ENCODE measurements around the gene DLGAP1. TPM values are rescaled to one million over a fixed set of nuclear protein-coding genes. Genes with fewer than 3 reads are reported as not detected.

DLGAP1 gene
- total RNA-seq, 6 experiments from 2014 or later, result 0.19 to 1.3 (median 0.62) TPM

- no peak for DNase-seq
- Mint-ChIP-seq H3K27ac (0 out of 2 replicates have a peak overlapping the region, but pooled peaks have one; percentile 60), H3K4me1 (ENCODE audit: low read depth) (peaks cover 35% of the 10 kb centered on the region), H3K4me3 (no peak overlapping the region), H3K36me3 (ENCODE audit: low read depth) (peaks cover 8% of the 10 kb centered on the region), H3K9me3 (peaks cover 4% of the 10 kb centered on the region), H3K27me3 (ENCODE audit: insufficient read depth) (peaks cover 4% of the 10 kb centered on the region)
- TF ChIP-seq CTCF (IDR thresholded peaks at IDR 0.05), result no peak
Measured at GRCh38 chr18:3466872-3467271, 988.2 kb downstream of the DLGAP1 start.

- Mint-ChIP-seq H3K27me3 (ENCODE audit: insufficient read depth) (peaks cover 4% of the 10 kb centered on the region), H3K36me3 (ENCODE audit: low read depth) (peaks cover 17% of the 10 kb centered on the region), H3K4me1 (ENCODE audit: low read depth) (peaks cover 37% of the 10 kb centered on the region), H3K4me3 (peak overlapping the region; percentile 47), H3K27ac (peak overlapping the region; percentile 60), H3K9me3 (peaks cover 13% of the 10 kb centered on the region)
- DNase-seq, result peak; percentile 72
- no peak for TF ChIP-seq CTCF (IDR thresholded peaks at IDR 0.05)
Measured at GRCh38 chr18:3466045-3466444, 989.1 kb downstream of the DLGAP1 start.

GRCh38 chr18:3463051-3463450, 992.1 kb downstream of the DLGAP1 start:
- no peak for TF ChIP-seq CTCF (IDR thresholded peaks at IDR 0.05)
- Mint-ChIP-seq H3K27ac (peak overlapping the region; percentile 59), H3K36me3 (ENCODE audit: low read depth) (peaks cover 42% of the 10 kb centered on the region), H3K27me3 (ENCODE audit: insufficient read depth) (peaks cover 4% of the 10 kb centered on the region), H3K4me1 (ENCODE audit: low read depth) (peaks cover 60% of the 10 kb centered on the region), H3K9me3 (peaks cover 20% of the 10 kb centered on the region), H3K4me3 (peak overlapping the region; percentile 8; the same call in 1 of the 2 replicates)
- peak; percentile 43 for DNase-seq

- H3K4me3 Mint-ChIP-seq, result 0 out of 2 replicates have a peak overlapping the region, but pooled peaks have one; percentile 24
- H3K36me3 Mint-ChIP-seq (ENCODE audit: low read depth), result peaks cover 55% of the 10 kb centered on the region
- peak overlapping the region; percentile 6; the same call in 1 of the 2 replicates for H3K27ac Mint-ChIP-seq
Measured at GRCh38 chr18:3461704-3462103, 993.4 kb downstream of the DLGAP1 start.

GRCh38 chr18:3460823-3461398, 994.2 kb downstream of the DLGAP1 start:
- no peak for TF ChIP-seq CTCF (IDR thresholded peaks at IDR 0.05)
- no peak for DNase-seq
- H3K4me3 Mint-ChIP-seq, result no peak overlapping the region
- H3K27ac Mint-ChIP-seq, result no peak overlapping the region; the same call in 1 of the 2 replicates
- peaks cover 67% of the 10 kb centered on the region for H3K4me1 Mint-ChIP-seq (ENCODE audit: low read depth)
- peaks cover 20% of the 10 kb centered on the region for H3K9me3 Mint-ChIP-seq
- H3K27me3 Mint-ChIP-seq (ENCODE audit: insufficient read depth), result peaks cover 9% of the 10 kb centered on the region
- H3K36me3 Mint-ChIP-seq (ENCODE audit: low read depth), result peaks cover 62% of the 10 kb centered on the region

More at GRCh38 chr18:3461704-3462103, 993.4 kb downstream of the DLGAP1 start:
- DNase-seq, result no peak
- Mint-ChIP-seq H3K4me1 (ENCODE audit: low read depth) (peaks cover 67% of the 10 kb centered on the region), H3K27me3 (ENCODE audit: insufficient read depth) (peaks cover 7% of the 10 kb centered on the region), H3K9me3 (peaks cover 20% of the 10 kb centered on the region)
- TF ChIP-seq CTCF (IDR thresholded peaks at IDR 0.05), result no peak

All from HFFc6 (cell line).